Neural cell (in vitro differentiated cells): ENCODE measurements around the gene NCBP2L.

Source experiments
- CTCF ChIP-seq: fragments of 450-650 bp; IDR thresholded peaks from 2 replicates; pipeline ENCODE4 v1.5.1; 2014; ENCODE audit warnings: antibody characterized with exemption, mild to moderate bottlenecking, moderate library complexity; ENCODE audit not compliant: poor library complexity, severe bottlenecking
- POLR2AphosphoS5 ChIP-seq: IDR thresholded peaks from 2 replicates; pipeline ENCODE4 v1.6.1; 2012

- no peak for TF ChIP-seq POLR2AphosphoS5
- no peak for TF ChIP-seq CTCF
Measured at GRCh38 chrX:107752714-107753113, 24.8 kb upstream of the NCBP2L start.
